AG04450 (cell line): ENCODE results near the gene NXNL1. TPM values are rescaled to one million over a fixed set of nuclear protein-coding genes. Genes with fewer than 3 reads are reported as not detected.

Experiments used
- CTCF ChIA-PET: fragments of 300-600, 350-600 bp; formaldehyde crosslinking; extraction: SDS; loops from one replicate; lab custom pipeline; 2022; ENCODE audit warnings: antibody characterized with exemption, inconsistent platforms; lab: Charles Lee
- POLR2A ChIA-PET: fragments of 350-600 bp; formaldehyde crosslinking; extraction: SDS; loops from one replicate; lab custom pipeline; 2021; ENCODE audit warnings: antibody characterized with exemption, inconsistent platforms; lab: Yijun Ruan, JAX
- DNase-seq: peaks from one replicate; pipeline ENCODE4 v3.0.0-alpha.2; 2011; ENCODE audit warnings: low read depth, low spot score
- H3K27ac ChIP-seq: one replicate; pipeline ENCODE4 v1.5.1; 2012; ENCODE audit warnings: low read depth, low read length, control low read depth
- H3K27me3 ChIP-seq: one replicate; pipeline ENCODE4 v1.6.0; 2012; ENCODE audit warnings: low read length; ENCODE audit not compliant: control insufficient read depth, insufficient read depth
- H3K4me3 ChIP-seq: 2 replicates; pipeline ENCODE4 v1.5.1; 2011; ENCODE audit warnings: mild to moderate bottlenecking, low read depth, low read length, control low read depth
- H3K9me3 ChIP-seq: 2 replicates; pipeline ENCODE4 v1.5.1; 2012; ENCODE audit warnings: low read length; ENCODE audit not compliant: control insufficient read depth, insufficient read depth
- CTCF ChIP-seq: IDR thresholded peaks from 2 replicates; pipeline ENCODE4 v1.5.1; 2011; ENCODE audit warnings: low read depth, low read length, control low read depth, inconsistent platforms
- polyA plus RNA-seq: library from polyadenylated mRNA; depleted of rRNA; stranded (reverse); fragments of >200 nt; gene quantifications from 2 replicates; pipeline ENCODE4 v1.2.3, GENCODE V29; 2011

NXNL1 gene
- polyA plus RNA-seq, 1 experiment, result not detected

DNA sequence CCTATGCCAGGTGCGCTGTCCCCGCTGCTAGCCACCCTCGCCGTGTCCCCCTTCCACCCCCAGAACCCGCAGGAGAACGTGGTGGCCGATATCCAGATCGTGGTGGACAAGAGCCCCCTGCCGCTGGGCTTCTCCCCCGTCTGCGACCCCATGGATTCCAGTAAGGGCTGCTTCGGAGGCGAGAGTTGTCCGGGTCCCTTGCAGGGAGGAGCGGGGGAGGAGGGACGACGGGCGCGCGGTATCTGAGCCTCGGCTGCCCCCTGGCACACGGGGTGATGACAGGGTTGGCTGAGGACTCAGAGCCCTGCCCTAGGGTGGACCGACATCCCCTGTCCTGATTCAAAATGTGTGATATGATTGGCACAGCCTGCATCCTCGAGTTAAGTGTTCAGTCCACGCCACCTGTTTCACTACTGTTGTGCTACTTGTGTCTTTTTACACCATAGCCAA, 40.2 kb downstream of the NXNL1 start:
- no peak for DNase-seq
- Histone ChIP-seq H3K27me3 (peaks cover 2% of the 10 kb centered on the region), H3K9me3 (no peaks in the 10 kb centered on the region; the same call in 1 of the 2 replicates), H3K4me3 (peak overlapping the region; percentile 85), H3K27ac (no peak overlapping the region)
- 0 out of 2 replicates have a peak, but pooled peaks have one; percentile 10 for TF ChIP-seq CTCF
- ChIA-PET CTCF (no interaction called here), POLR2A (no interaction called here)

GRCh38 chr19:17419621-17420474, 40.9 kb downstream of the NXNL1 start, which contains the start of gene MVB12A:
Gene MVB12A, plus strand, starts transcription at chr19:17420047. Its CDS starts 89 bp downstream, at chr19:17420136.
- POLR2A ChIA-PET, result interaction anchor here (0.5 to 1.2 kb wide), 11 partner anchors 9 to 1773 kb away, joined by 3 to 9 read pairs (median 4); partner anchors contain the start of genes BST2 and DDA1
- DNase-seq, result peak; percentile 99
- peaks cover 2% of the 10 kb centered on the region for H3K27me3 ChIP-seq
- no peaks in the 10 kb centered on the region; the same call in 1 of the 2 replicates for H3K9me3 ChIP-seq
- peak within 1 kb of the TSS; percentile 85 for H3K4me3 ChIP-seq
- no peak for TF ChIP-seq CTCF
- H3K27ac ChIP-seq, result peak within 1 kb of the TSS; percentile 78
- CTCF ChIA-PET, result interaction anchor here (0.6 to 1.1 kb wide), 5 partner anchors 21 to 440 kb away, joined by 3 to 7 read pairs (median 3); partner anchors contain the start of gene RPL18A

DNA sequence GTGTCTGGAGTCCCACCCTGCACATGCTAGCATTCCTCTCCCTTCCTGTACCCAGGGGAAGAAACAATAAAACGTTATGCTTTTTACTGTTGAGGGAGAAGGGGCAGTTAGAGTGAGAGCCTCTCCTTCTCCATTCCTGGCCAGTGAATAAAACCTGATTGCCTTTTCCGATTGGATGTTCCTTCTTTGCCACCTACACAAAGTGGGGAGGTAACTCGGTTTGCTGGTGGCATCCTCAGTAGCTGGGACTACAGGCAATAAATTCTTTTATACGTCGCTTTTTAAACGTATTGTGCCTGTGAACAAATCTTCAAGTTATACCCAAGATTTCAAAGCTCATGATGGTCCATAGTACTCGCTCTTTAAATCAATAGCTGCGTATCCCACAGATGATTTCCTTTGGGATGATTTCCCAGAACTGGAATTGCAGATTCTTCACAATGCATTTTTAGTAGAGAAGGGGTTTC, 41.5 kb downstream of the NXNL1 start:
- POLR2A ChIA-PET, result interaction anchor here (0.5 to 1.2 kb wide), 9 partner anchors 10 to 1774 kb away, joined by 3 to 9 read pairs (median 4); partner anchors contain the start of gene DDA1
- Histone ChIP-seq H3K9me3 (no peaks in the 10 kb centered on the region; the same call in 1 of the 2 replicates), H3K4me3 (peak overlapping the region; percentile 58), H3K27me3 (peaks cover 4% of the 10 kb centered on the region), H3K27ac (peak overlapping the region; percentile 78)
- no peak for DNase-seq
- CTCF ChIA-PET, result interaction anchor here (0.6 to 1.1 kb wide), 6 partner anchors 22 to 441 kb away, joined by 3 to 7 read pairs (median 4); partner anchors contain the start of gene RPL18A
- no peak for TF ChIP-seq CTCF

DNA sequence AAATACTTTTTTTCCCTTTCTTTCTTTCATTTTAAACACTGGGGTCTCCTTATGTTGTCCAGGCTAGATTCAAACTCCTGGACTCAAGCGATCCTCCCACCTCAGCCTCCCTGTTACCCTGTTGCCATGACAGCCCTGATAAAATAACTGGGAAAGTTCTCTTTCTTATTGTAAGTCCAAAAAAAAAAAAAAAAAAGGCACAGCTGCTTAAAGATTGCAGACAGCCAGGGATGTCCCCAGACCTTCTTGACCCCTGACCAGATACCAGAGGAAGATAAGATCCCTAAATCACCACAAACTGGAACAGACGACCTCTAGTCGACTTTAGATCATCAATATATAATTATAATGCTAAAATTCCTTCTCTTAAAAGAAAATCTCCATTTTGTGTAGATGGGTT, 42.0 kb downstream of the NXNL1 start:
- TF ChIP-seq CTCF, result no peak
- Histone ChIP-seq H3K4me3 (no peak overlapping the region), H3K9me3 (no peaks in the 10 kb centered on the region; the same call in 1 of the 2 replicates), H3K27me3 (peaks cover 6% of the 10 kb centered on the region), H3K27ac (no peak overlapping the region)
- CTCF ChIA-PET, result interaction anchor here (1.1 kb wide), 2 partner anchors 27 to 33 kb away, joined by 3 to 5 read pairs; no protein-coding TSS in a partner anchor
- POLR2A ChIA-PET, result interaction anchor here (1.1 kb wide), 1 partner anchor 10 kb away, joined by 7 read pairs; no protein-coding TSS in a partner anchor
- no peak for DNase-seq
